ENCODE measurements around the gene BLM. TPM values are rescaled to one million over a fixed set of nuclear protein-coding genes. Genes with fewer than 3 reads are reported as not detected.

The BLM gene
- total and polyA plus RNA-seq, 10 of the 15 experiments (the other 5 are each of a cell fraction or from before 2014, with no cell fraction given): 23.0 to 68.4 (median 43.9) TPM

DNA sequence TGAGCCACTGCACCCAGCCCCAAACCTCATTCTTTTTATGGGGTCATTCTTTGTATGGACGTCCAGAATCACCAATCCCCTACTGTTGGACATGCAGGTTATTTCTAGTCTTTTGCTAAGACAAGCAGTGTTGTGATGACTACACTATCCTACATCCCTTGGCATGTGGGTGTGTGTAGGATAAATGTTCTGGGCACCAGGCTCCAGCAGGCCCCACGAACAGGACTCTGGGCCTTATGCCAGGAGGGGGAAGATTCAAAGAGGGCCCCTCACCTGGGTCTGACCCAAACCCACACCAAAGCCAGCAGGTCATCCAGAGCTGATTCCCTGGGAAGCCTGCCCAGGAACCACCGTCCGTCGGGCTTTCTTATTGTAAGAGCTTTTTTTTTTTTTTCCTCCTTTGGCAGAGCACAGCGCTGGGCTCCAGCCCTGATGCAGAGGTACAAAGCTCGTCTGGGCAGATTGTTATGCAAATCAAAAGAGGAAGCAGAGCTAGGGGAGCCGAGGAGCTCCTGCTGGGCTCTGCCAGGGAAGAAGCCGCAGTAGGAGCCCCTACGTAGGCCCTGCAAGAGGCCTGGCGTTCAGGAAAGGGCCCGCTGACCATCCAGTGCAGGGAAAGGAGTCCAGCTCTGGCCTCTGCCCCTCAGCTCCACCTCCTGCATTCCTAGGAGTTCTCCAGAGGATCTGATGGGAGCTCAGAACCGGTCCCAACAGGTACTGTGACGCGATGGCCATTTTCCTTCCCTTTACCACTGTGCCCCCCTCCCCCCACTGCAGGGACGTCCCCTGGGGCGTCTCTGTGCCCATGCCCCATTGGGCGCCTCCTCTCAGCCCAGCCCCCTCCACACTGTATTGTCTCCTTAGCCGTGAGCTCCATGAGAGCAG is 122.3 kb downstream of the BLM start:
- Histone ChIP-seq H3K4me2 (ENCODE audit: control insufficient read depth, insufficient read depth) (peak overlapping the region; percentile 64), H3K4me1 (ENCODE audit: control insufficient read depth, insufficient read depth, low read length) (peaks cover 22% of the 10 kb centered on the region)
- CTCF ChIA-PET: interaction anchor here (0.6 to 2.1 kb wide), 8 partner anchors 9 to 1475 kb away, joined by 3 to 11 read pairs (median 4); no protein-coding TSS in a partner anchor
- peak; percentile 33; the same call in 1 of the 2 replicates for TF ChIP-seq LARP7 (IDR thresholded peaks at IDR 0.05)
- TF ChIP-seq IKZF2 (IDR thresholded peaks at IDR 0.05): peak; percentile 41 to 58; a peak in 3 of 4 replicates
- TF ChIP-seq, protein P1, sequence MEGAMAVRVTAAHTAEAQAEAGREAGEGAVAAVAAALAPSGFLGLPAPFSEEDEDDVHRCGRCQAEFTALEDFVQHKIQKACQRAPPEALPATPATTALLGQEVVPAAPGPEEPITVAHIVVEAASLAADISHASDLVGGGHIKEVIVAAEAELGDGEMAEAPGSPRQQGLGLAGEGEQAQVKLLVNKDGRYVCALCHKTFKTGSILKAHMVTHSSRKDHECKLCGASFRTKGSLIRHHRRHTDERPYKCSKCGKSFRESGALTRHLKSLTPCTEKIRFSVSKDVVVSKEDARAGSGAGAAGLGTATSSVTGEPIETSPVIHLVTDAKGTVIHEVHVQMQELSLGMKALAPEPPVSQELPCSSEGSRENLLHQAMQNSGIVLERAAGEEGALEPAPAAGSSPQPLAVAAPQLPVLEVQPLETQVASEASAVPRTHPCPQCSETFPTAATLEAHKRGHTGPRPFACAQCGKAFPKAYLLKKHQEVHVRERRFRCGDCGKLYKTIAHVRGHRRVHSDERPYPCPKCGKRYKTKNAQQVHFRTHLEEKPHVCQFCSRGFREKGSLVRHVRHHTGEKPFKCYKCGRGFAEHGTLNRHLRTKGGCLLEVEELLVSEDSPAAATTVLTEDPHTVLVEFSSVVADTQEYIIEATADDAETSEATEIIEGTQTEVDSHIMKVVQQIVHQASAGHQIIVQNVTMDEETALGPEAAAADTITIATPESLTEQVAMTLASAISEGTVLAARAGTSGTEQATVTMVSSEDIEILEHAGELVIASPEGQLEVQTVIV (IDR thresholded peaks at IDR 0.05; ENCODE audit: borderline replicate concordance, partially characterized antibody): no peak
- peak; percentile 46; the same call in 1 of the 2 replicates for TF ChIP-seq EED (IDR thresholded peaks at IDR 0.05; ENCODE audit: low read depth)
- no peak for TF ChIP-seq RFX5 (IDR thresholded peaks at IDR 0.05; ENCODE audit: low read depth, low read length)
- no peak for TF ChIP-seq SMAD1 (IDR thresholded peaks at IDR 0.05; ENCODE audit: low read depth, partially characterized antibody)
- TF ChIP-seq, protein P2, sequence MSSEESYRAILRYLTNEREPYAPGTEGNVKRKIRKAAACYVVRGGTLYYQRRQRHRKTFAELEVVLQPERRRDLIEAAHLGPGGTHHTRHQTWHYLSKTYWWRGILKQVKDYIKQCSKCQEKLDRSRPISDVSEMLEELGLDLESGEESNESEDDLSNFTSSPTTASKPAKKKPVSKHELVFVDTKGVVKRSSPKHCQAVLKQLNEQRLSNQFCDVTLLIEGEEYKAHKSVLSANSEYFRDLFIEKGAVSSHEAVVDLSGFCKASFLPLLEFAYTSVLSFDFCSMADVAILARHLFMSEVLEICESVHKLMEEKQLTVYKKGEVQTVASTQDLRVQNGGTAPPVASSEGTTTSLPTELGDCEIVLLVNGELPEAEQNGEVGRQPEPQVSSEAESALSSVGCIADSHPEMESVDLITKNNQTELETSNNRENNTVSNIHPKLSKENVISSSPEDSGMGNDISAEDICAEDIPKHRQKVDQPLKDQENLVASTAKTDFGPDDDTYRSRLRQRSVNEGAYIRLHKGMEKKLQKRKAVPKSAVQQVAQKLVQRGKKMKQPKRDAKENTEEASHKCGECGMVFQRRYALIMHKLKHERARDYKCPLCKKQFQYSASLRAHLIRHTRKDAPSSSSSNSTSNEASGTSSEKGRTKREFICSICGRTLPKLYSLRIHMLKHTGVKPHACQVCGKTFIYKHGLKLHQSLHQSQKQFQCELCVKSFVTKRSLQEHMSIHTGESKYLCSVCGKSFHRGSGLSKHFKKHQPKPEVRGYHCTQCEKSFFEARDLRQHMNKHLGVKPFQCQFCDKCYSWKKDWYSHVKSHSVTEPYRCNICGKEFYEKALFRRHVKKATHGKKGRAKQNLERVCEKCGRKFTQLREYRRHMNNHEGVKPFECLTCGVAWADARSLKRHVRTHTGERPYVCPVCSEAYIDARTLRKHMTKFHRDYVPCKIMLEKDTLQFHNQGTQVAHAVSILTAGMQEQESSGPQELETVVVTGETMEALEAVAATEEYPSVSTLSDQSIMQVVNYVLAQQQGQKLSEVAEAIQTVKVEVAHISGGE (CRISPR knock-in tag; IDR thresholded peaks at IDR 0.05): no peak
- TF ChIP-seq NFIC (IDR thresholded peaks at IDR 0.05; ENCODE audit: low read depth, low read length): no peak
- TF ChIP-seq HDAC6 (IDR thresholded peaks at IDR 0.05; ENCODE audit: unreplicated experiment): no peak
- no peak; the same call in 1 of the 2 replicates for TF ChIP-seq MTA2 (IDR thresholded peaks at IDR 0.05; ENCODE audit: low read depth)
- no peak for TF ChIP-seq ESRRA (IDR thresholded peaks at IDR 0.05; ENCODE audit: low read length)
- no peak for TF ChIP-seq NFYA (IDR thresholded peaks at IDR 0.05; ENCODE audit: borderline replicate concordance, low read depth, low read length)

More for the DNA sequence above, 122.3 kb downstream of the BLM start:
- in situ Hi-C loops (cut with MboI) (no loop called here), intact Hi-C loops (cut with micrococcal nuclease; ENCODE audit: unreplicated experiment) (no loop called here)
- ChIA-PET SMC1A (ENCODE audit: uncharacterized antibody, unreplicated experiment) (interaction anchor here (0.6 to 2.8 kb wide), 12 partner anchors 9 to 288 kb away, joined by 3 to 19 read pairs (median 4); no protein-coding TSS in a partner anchor), RAD21 (ENCODE audit: unreplicated experiment) (interaction anchor here (0.6 to 2.4 kb wide), 10 partner anchors 10 to 122 kb away, joined by 3 to 19 read pairs (median 4); partner anchors contain the start of gene BLM), POLR2A (interaction anchor here (0.5 to 1.6 kb wide), 8 partner anchors 10 to 114 kb away, joined by 3 to 14 read pairs (median 4); partner anchors contain the start of gene FURIN)
- 33% methylated on average over 17 of the region's 19 CpGs for WGBS (ENCODE audit: insufficient coverage, insufficient replicate concordance, low lambda C conversion rate, missing lambda C conversion rate)
- H3K9ac ChIP-seq (ENCODE audit: control insufficient read depth, insufficient read depth, low read length): peak overlapping the region; percentile 61
- ATAC-seq (peak; percentile 84), DNase-seq (ENCODE audit: low read depth, low spot score) (no peak), FAIRE-seq (no peak)
- H3K79me2 ChIP-seq (ENCODE audit: control insufficient read depth, insufficient read depth, low read length): no peaks in the 10 kb centered on the region
- BruUV-seq (replicated peaks): TSS peak; percentile 73
- H2AFZ ChIP-seq (ENCODE audit: control insufficient read depth, low read depth, low read length): peak overlapping the region; percentile 73
- H3K36me3 ChIP-seq (ENCODE audit: control insufficient read depth in 2 of 2, insufficient read depth in 2 of 2, low read length in 1 of 2): no peaks in the 10 kb centered on the region
- H3K27me3 ChIP-seq (replicated peaks in 1 of 2; ENCODE audit: control insufficient read depth in 2 of 2, insufficient read depth in 2 of 2, low read length in 1 of 2): no peaks in the 10 kb centered on the region
- no peaks in the 10 kb centered on the region for H4K20me1 ChIP-seq (ENCODE audit: control insufficient read depth, insufficient read depth)
- H3K4me3 ChIP-seq: peak overlapping the region; percentile 50
- no peaks in the 10 kb centered on the region for H3K9me3 ChIP-seq (replicated peaks; ENCODE audit: control insufficient read depth, insufficient read depth, low read length)
- peak overlapping the region; percentile 56 for H3K27ac ChIP-seq (ENCODE audit: control insufficient read depth, insufficient read depth)

Data from GM12878 (cell line).